ENCODE results near the gene MBTPS1.
"Not testable (repeated sequence)": the region's sequence is repeated elsewhere in the genome, so short reads cannot be mapped to it uniquely, and the experiment has no call there.

The MBTPS1 gene

GRCh38 chr16:84136331-84137125, 19.8 kb upstream of the MBTPS1 start:
- no peak for DNase-seq

- DNase-seq = no peak
These were observed 16.0 kb upstream of the MBTPS1 start for GRCh38 chr16:84132527-84133285.

- DNase-seq = no peak
These were observed 14.4 kb upstream of the MBTPS1 start for GRCh38 chr16:84131117-84131516.

GRCh38 chr16:84124257-84125073, 7.7 kb upstream of the MBTPS1 start:
- no peak for DNase-seq

GRCh38 chr16:84121007-84121406, 4.3 kb upstream of the MBTPS1 start:
- no peak for DNase-seq

GRCh38 chr16:84120023-84120422, 3.3 kb upstream of the MBTPS1 start:
- DNase-seq = no peak

- DNase-seq = no peak
These were observed 2.6 kb upstream of the MBTPS1 start for GRCh38 chr16:84119368-84119767.

GRCh38 chr16:84118315-84118714, 1.6 kb upstream of the MBTPS1 start:
- not testable (repeated sequence) for DNase-seq

- no peak for DNase-seq
These were observed 727 bp upstream of the MBTPS1 start for GRCh38 chr16:84117494-84117843.

GRCh38 chr16:84115919-84116719, 623 bp downstream of the MBTPS1 start:
- DNase-seq = no peak

- DNase-seq = not testable (repeated sequence)
These were observed 4.8 kb downstream of the MBTPS1 start for GRCh38 chr16:84111949-84112348.

GRCh38 chr16:84111525-84111924, 5.2 kb downstream of the MBTPS1 start:
- DNase-seq = no peak

- no peak for DNase-seq
These were observed 6.2 kb downstream of the MBTPS1 start for GRCh38 chr16:84110527-84110926.

- DNase-seq = no peak
These were observed 7.0 kb downstream of the MBTPS1 start for GRCh38 chr16:84109598-84110335.

GRCh38 chr16:84107921-84108320, 8.8 kb downstream of the MBTPS1 start:
- no peak for DNase-seq

- DNase-seq = no peak
These were observed 10.6 kb downstream of the MBTPS1 start for GRCh38 chr16:84105948-84106740.

GRCh38 chr16:84105301-84105815, 11.4 kb downstream of the MBTPS1 start:
- DNase-seq = no peak

GRCh38 chr16:84104231-84104630, 12.5 kb downstream of the MBTPS1 start:
- DNase-seq = no peak

- no peak for DNase-seq
These were observed 13.1 kb downstream of the MBTPS1 start for GRCh38 chr16:84103678-84104077.

- DNase-seq = no peak
These were observed 17.8 kb downstream of the MBTPS1 start for GRCh38 chr16:84098939-84099338.

Data from SIG-M5 (cell line).